ENCODE data around the gene UBE2I. TPM values are rescaled to one million over a fixed set of nuclear protein-coding genes. Genes with fewer than 3 reads are reported as not detected.

Gene UBE2I
- total RNA-seq, 2 donors from 2014 or later: 58.2 to 110 TPM

DNA sequence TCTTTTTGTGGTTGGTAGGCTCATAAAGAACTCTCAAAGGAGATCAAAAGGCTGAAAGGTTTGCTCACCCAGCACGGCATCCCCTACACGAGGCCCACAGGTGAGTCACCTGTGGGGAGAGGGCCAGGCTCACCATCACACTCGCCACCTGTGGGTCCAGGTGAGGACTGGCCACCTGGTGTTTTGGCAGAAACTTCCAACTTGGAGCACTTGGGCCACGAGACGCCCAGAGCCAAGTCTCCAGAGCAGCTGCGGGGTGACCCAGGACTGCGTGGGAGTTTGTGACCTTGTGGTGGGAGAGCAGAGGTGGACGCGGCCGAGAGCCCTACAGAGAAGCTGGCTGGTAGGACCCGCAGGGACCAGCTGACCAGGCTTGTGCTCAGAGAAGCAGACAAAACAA is 53.4 kb downstream of the UBE2I start:
- intact Hi-C loops (cut with DNase I): loop anchor here (10.0 kb wide), 1 partner anchor 58 kb away; the partner anchor contains the start of gene UBE2I
- Histone ChIP-seq H3K36me3 (peaks cover 5 to 10% of the 10 kb centered on the region in 2 donors), H3K27me3 (replicated peaks; ENCODE audit: insufficient read depth) (no peaks in the 10 kb centered on the region), H3K9me3 (no peaks in the 10 kb centered on the region), H3K4me3 (no peak overlapping the region), H3K4me1 (replicated peaks) (peaks cover 2% of the 10 kb centered on the region), H3K27ac (no peak overlapping the region)
- TF ChIP-seq, protein P1, sequence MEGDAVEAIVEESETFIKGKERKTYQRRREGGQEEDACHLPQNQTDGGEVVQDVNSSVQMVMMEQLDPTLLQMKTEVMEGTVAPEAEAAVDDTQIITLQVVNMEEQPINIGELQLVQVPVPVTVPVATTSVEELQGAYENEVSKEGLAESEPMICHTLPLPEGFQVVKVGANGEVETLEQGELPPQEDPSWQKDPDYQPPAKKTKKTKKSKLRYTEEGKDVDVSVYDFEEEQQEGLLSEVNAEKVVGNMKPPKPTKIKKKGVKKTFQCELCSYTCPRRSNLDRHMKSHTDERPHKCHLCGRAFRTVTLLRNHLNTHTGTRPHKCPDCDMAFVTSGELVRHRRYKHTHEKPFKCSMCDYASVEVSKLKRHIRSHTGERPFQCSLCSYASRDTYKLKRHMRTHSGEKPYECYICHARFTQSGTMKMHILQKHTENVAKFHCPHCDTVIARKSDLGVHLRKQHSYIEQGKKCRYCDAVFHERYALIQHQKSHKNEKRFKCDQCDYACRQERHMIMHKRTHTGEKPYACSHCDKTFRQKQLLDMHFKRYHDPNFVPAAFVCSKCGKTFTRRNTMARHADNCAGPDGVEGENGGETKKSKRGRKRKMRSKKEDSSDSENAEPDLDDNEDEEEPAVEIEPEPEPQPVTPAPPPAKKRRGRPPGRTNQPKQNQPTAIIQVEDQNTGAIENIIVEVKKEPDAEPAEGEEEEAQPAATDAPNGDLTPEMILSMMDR (IDR thresholded peaks at IDR 0.05): no peak
- no peak for TF ChIP-seq POLR2A (IDR thresholded peaks at IDR 0.05)
- TF ChIP-seq POLR2AphosphoS5 (IDR thresholded peaks at IDR 0.05): no peak
- 86% methylated on average over 11 of the region's 11 CpGs for WGBS
- DNase-seq (ENCODE audit: low spot score): no peak

DNA sequence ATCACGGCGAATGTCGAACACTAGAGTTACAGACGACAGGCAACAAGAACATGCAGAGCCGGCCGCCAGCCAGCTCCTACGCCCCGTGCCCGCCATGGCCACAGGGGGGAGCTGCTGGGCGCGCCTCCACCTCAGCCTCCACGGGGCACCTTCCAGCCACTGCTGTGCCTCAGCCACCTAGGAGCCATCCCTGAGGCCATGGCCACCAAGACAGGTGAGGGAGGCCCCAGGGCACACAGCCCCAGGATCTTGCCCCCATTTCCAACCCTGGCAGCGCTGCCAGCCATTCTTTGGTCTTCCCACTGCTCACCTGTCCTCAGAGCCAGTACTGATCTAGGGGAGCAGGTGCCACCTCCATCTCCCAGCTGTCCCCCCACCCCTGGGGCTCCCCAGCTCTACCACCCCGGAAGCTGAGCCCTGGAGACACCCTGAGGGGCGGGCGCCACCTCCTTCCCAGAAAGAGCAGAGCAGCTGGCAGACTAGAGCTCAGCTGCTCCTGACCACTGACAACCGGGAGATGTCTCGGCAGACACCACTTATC is 54.1 kb downstream of the UBE2I start:
- H3K27ac ChIP-seq: no peak overlapping the region
- H3K27me3 ChIP-seq (replicated peaks; ENCODE audit: insufficient read depth): no peaks in the 10 kb centered on the region
- WGBS: 44% methylated on average over 18 of the region's 18 CpGs
- TF ChIP-seq POLR2AphosphoS5 (IDR thresholded peaks at IDR 0.05) (peak; percentile 46), POLR2A (IDR thresholded peaks at IDR 0.05) (no peak)
- TF ChIP-seq, protein P1 (IDR thresholded peaks at IDR 0.05): peak; percentile 35 to 82 (median 62)
- no peak overlapping the region for H3K4me3 ChIP-seq
- intact Hi-C loops (cut with DNase I): loop anchor here (10.0 kb wide), 1 partner anchor 59 kb away; the partner anchor contains the start of gene UBE2I
- DNase-seq (ENCODE audit: low spot score): peak; percentile 51
- H3K9me3 ChIP-seq: no peaks in the 10 kb centered on the region
- peaks cover 5% of the 10 kb centered on the region for H3K4me1 ChIP-seq (replicated peaks)
- H3K36me3 ChIP-seq: peaks cover 5 to 10% of the 10 kb centered on the region in 2 donors

DNA sequence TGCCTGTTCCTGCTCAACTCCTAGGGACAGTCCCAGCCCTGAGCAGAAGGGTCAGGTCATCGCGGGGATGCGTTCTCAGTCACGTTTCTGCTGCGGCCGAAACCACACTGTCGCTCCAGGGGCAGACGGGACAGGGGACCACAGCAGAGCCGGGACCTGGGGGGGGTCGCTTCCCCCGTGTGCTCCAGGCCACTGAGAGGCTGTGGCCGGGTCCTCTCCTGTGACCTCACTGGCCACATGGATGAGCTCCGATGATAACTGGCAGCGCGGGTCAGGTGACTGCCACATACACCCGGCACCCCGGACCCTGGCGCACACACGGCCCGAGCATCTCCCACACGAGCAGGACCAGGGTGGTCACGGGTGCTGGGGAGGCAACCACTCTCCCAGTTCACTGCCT is 55.1 kb downstream of the UBE2I start:
- H3K27me3 ChIP-seq (replicated peaks; ENCODE audit: insufficient read depth): no peaks in the 10 kb centered on the region
- peaks cover 5% of the 10 kb centered on the region for H3K4me1 ChIP-seq (replicated peaks)
- peaks cover 5 to 10% of the 10 kb centered on the region in 2 donors for H3K36me3 ChIP-seq
- intact Hi-C loops (cut with DNase I): loop anchor here (10.0 kb wide), 1 partner anchor 60 kb away; the partner anchor contains the start of gene UBE2I
- no peak overlapping the region for H3K27ac ChIP-seq
- TF ChIP-seq, protein P1 (IDR thresholded peaks at IDR 0.05): no peak
- no peak for TF ChIP-seq POLR2AphosphoS5 (IDR thresholded peaks at IDR 0.05)
- TF ChIP-seq POLR2A (IDR thresholded peaks at IDR 0.05): no peak
- no peak overlapping the region for H3K4me3 ChIP-seq
- DNase-seq (ENCODE audit: low spot score): no peak
- WGBS: 92% methylated on average over 15 of the region's 22 CpGs
- no peaks in the 10 kb centered on the region for H3K9me3 ChIP-seq

DNA sequence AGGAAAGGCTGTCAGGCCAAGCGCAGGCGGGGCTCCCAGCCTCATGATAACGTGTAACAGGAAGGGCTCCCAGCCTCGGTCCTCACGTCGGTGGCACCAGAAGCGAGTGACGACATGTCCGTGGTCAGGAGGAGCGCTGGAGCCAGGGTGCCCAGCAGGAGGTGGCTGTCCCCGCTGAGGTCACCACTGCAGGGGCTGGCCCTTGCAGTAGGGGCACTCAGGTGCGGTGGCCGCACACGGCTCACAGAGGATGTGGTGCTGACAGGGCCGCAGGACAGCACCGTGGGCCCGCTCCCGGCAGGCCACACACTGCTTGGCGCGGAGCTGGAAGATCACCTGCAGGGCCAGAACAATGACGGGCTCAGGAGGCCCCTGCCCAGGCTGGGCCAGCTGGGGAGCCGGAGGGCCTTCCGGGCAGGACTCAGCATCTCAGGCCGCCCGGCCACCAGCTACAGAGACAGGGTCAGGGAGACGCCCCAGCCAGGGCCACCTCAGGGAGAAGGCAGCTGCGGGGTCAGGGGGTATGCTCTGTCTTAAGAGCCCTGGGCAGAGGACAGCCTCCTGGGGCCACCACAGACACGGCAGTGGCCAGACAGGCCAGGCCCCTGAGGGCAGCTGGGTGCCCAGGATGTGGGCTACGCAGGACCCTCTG is 56.8 kb downstream of the UBE2I start:
- Histone ChIP-seq H3K36me3 (peaks cover 5 to 10% of the 10 kb centered on the region in 2 donors), H3K27ac (no peak overlapping the region), H3K4me3 (no peak overlapping the region), H3K27me3 (replicated peaks; ENCODE audit: insufficient read depth) (no peaks in the 10 kb centered on the region), H3K4me1 (replicated peaks) (peaks cover 5% of the 10 kb centered on the region), H3K9me3 (no peaks in the 10 kb centered on the region)
- DNase-seq (ENCODE audit: low spot score): no peak
- intact Hi-C loops (cut with DNase I): loop anchor here (10.0 kb wide), 1 partner anchor 61 kb away; the partner anchor contains the start of gene UBE2I
- TF ChIP-seq POLR2AphosphoS5 (IDR thresholded peaks at IDR 0.05) (no peak), POLR2A (IDR thresholded peaks at IDR 0.05) (no peak)
- TF ChIP-seq, protein P1 (IDR thresholded peaks at IDR 0.05): no peak
- WGBS: 83% methylated on average over 22 of the region's 29 CpGs

All from prostate gland (tissue), 2 donors.